ENCODE measurements around the gene ERC2. TPM values are rescaled to one million over a fixed set of nuclear protein-coding genes. Genes with fewer than 3 reads are reported as not detected.

ERC2 gene
- total and polyA plus RNA-seq, 2 of the 8 experiments (the other 6 are each of a cell fraction or from before 2014, with no cell fraction given) = 16.4 to 22.8 TPM

GRCh38 chr3:55719006-55719405 lies 749.3 kb downstream of the ERC2 start:
- Histone ChIP-seq H4K8ac (ENCODE audit: extremely low read depth, insufficient read depth, low read length) (no peak overlapping the region), H3K79me2 (ENCODE audit: control insufficient read depth in 1 of 2, insufficient read depth in 2 of 2, low read length in 2 of 2) (no peaks in the 10 kb centered on the region), H3K23ac (ENCODE audit: insufficient read length) (no peak overlapping the region), H2BK120ac (replicated peaks; ENCODE audit: low read depth, low read length) (no peak overlapping the region), H3K4me2 (ENCODE audit: insufficient read depth in 1 of 2, low read depth in 2 of 2, low read length in 2 of 2) (no peak overlapping the region), H3K56ac (replicated peaks; ENCODE audit: insufficient read length, low read depth, low read length) (no peak overlapping the region), H2AK5ac (ENCODE audit: low read depth, low read length) (no peak overlapping the region), H3K79me1 (ENCODE audit: low read depth, low read length) (no peaks in the 10 kb centered on the region), H2BK5ac (ENCODE audit: low read depth, low read length) (no peak overlapping the region), H3K14ac (ENCODE audit: insufficient read length) (no peak overlapping the region), H2BK12ac (ENCODE audit: low read depth, low read length) (no peak overlapping the region), H3K27ac (ENCODE audit: low read depth, low read length) (no peak overlapping the region), H3K27me3 (replicated peaks in 1 of 4; ENCODE audit: control insufficient read depth in 3 of 4, extremely low read depth in 1 of 4, insufficient read depth in 3 of 4, low read length in 3 of 4) (no peaks in the 10 kb centered on the region), H3K4me3 (ENCODE audit: extremely low read depth in 1 of 4, insufficient read depth in 2 of 4, low read depth in 3 of 4, low read length in 4 of 4) (no peak overlapping the region), H2AFZ (ENCODE audit: low read length) (no peak overlapping the region), H3K23me2 (ENCODE audit: low read depth, low read length) (no peaks in the 10 kb centered on the region; the same call in 1 of the 2 replicates), H3K4me1 (replicated peaks in 1 of 4; ENCODE audit: control insufficient read depth in 3 of 4, insufficient read depth in 4 of 4, low read length in 3 of 4) (peaks cover 0 to 4% (median 0%) of the 10 kb centered on the region in 4 experiments; a peak in 4 of 7 replicates), H4K91ac (replicated peaks; ENCODE audit: insufficient read length, low read length) (no peak overlapping the region), H3K9ac (replicated peaks in 1 of 4; ENCODE audit: extremely low read depth in 1 of 4, low read depth in 3 of 4, low read length in 3 of 4) (no peak overlapping the region), H4K20me1 (replicated peaks in 1 of 2; ENCODE audit: control insufficient read depth in 1 of 2, insufficient read depth in 2 of 2, low read length in 2 of 2) (no peaks in the 10 kb centered on the region), H3K4ac (replicated peaks; ENCODE audit: insufficient read length, low read depth, low read length) (no peak overlapping the region), H2BK20ac (ENCODE audit: low read length) (no peak overlapping the region), H3K18ac (ENCODE audit: extremely low read depth, low read length) (no peak overlapping the region), H4K5ac (ENCODE audit: insufficient read length, low read depth, low read length) (no peak overlapping the region), H3K36me3 (ENCODE audit: control insufficient read depth in 2 of 4, insufficient read depth in 4 of 4, low read length in 3 of 4) (no peaks in the 10 kb centered on the region), H2BK15ac (ENCODE audit: low read length) (no peak overlapping the region), H3K9me3 (ENCODE audit: insufficient read depth in 2 of 2, low read depth in 1 of 2, low read length in 1 of 2) (no peaks in the 10 kb centered on the region)
- POLR2A ChIA-PET (ENCODE audit: partially characterized antibody) = no interaction called here
- FAIRE-seq = no peak
- DNase-seq (ENCODE audit: low read depth in 1 of 2, low spot score in 2 of 2) = no peak
- WGBS, 2 experiments (ENCODE audit: extremely low coverage in 1 of 2, insufficient coverage in 1 of 2, insufficient read length in 1 of 2, insufficient replicate concordance in 2 of 2, low coverage in 1 of 2, low lambda C conversion rate in 2 of 2, missing lambda C conversion rate in 1 of 2) = 91% methylated on average over 3 of the region's 3 CpGs; no CpG with 5 or more reads in 1 of the 2 experiments
- CTCF ChIA-PET (ENCODE audit: partially characterized antibody) = interaction anchor here (0.8 to 3.6 kb wide), 5 partner anchors 78 to 584 kb away, joined by 3 to 23 read pairs (median 3); no protein-coding TSS in a partner anchor
- TF ChIP-seq TEAD4 (IDR thresholded peaks at IDR 0.05; ENCODE audit: low read depth, low read length) (no peak), CBX8 (IDR thresholded peaks at IDR 0.05; ENCODE audit: borderline replicate concordance, low read depth, low read length) (no peak), BCL11A (IDR thresholded peaks at IDR 0.05; ENCODE audit: low read depth in 2 of 2, low read length in 2 of 2) (no peak)

Data from H1 (cell line).